Activated T-helper 1 cell treated with anti-CD3 and anti-CD28 coated beads, Interleukin-2, amount 50 U/mL, for 16 hours (primary cell): ENCODE measurements around the gene PIPOX.

Experiments
- DNase-seq, 2 donors: peaks; one replicate each; pipeline ENCODE4 v3.0.0-alpha.2; 2020; ENCODE audit warnings: low read depth in 1 of 2, low spot score in 1 of 2

Gene PIPOX

DNA sequence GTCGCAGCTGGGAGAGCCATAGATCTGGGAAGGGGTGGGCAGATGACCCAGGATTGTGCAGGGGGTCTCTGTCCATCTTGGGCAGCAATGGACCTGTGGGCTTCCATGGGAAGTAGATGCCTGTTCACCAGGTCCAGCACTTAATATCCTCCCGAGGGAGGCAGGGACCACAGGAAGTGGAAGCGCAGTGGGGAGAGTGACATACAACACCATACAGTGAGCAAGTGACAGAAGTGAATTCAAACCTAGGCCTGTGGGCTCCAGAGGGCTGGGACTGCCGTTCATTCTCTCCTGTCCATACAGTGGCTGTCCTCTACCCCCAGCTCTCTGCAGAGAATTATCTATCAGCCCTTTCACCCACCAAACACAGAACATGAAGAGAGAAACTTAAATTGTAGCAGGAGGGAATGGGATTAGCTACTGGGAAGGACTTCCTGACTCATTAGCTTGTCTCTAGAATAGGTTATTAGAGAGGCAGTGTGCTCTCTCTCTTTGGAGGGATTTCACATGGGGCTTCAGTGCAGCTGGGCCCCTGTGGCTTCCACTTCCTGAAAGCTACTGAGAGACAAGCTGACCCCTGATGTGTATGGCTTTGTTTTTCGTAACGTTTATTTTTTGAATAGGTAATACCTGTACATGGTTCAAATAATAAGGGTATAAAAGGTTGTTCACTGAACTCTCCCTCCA lies 24.0 kb upstream of the PIPOX start:
- DNase-seq: no peak

DNA sequence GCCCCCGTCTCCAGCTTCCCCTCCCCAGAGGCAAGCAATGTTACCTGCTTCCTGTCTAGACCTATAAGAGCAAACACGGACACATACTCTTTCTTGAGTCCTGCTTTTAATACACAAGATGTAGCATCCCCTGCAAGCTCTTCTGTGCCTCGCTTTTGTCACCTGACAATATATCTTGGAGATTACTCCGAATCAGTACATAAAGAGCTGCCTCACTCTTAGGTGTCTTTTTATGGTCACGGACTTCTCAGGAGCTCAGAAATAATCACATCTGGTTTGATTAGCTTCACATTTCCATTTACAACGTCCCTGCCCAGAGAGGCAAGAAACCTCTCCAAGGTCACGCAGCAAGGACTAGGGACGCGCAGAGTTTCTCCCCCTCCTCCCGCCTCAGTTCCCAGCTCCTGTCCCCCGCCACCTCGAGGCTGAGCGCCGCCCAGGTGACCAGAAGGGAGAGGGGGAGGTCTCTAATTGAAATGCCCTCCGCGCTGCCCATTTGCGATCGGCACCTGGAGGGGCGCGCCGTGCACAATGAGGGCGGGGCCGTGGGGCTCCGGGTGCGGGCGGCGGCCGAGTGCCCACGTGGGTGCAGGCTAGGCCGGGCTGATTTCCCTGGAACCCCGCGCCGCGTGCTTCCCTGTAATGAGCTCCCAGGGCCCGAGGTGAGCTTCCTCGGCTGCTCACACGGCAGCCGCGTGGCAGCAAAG lies 23.3 kb upstream of the PIPOX start:
- no peak for DNase-seq

DNA sequence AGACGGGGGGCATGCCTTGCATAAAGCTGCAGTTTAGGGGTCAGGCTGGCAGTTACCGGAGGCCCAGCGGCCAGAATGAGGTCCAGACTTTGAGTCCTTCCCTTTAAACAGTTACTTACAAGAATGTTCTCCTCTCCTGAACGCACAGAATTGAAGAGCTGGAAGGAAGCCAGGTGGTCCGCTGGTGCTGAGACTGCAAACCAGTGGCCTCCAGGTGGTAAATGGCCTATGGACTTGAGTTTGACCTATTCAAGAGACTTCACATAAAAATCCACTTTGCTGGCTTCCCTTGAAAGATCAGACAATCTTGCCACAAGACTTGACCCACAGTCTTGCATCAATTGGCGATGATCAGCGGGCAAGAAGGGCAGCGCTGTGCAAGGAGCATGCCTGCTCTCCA lies 22.4 kb upstream of the PIPOX start:
- no peak for DNase-seq

- DNase-seq: no peak
Observed at GRCh38 chr17:29021226-29021625, 21.7 kb upstream of the PIPOX start.

GRCh38 chr17:29022074-29022473 lies 20.9 kb upstream of the PIPOX start:
- no peak for DNase-seq

- DNase-seq: no peak
Observed at GRCh38 chr17:29024316-29024952, 18.5 kb upstream of the PIPOX start.

- DNase-seq: no peak
Observed at GRCh38 chr17:29031488-29031887, 11.5 kb upstream of the PIPOX start.

GRCh38 chr17:29032013-29032856 lies 10.7 kb upstream of the PIPOX start:
- DNase-seq: no peak

DNA sequence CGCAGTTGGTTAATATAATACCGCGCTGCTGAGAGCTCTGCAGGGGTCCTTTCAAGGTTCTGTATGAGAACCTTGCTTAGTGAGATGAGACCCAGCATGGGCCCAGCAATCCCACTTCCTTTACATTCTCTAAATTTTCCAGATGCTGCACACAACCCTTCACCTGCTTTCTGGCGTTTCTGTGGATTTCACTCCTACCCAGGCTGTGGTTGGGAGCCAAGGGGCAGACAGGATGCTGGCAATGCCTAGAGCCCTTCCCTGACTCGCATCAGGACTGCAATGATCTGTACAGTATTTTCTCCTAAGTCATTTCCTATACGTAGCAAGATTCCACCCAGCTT lies 10.1 kb upstream of the PIPOX start:
- DNase-seq: no peak

GRCh38 chr17:29034510-29034909 lies 8.4 kb upstream of the PIPOX start:
- no peak for DNase-seq

- DNase-seq: no peak
Observed at GRCh38 chr17:29036584-29036983, 6.4 kb upstream of the PIPOX start.

GRCh38 chr17:29037739-29038084 lies 5.2 kb upstream of the PIPOX start:
- no peak for DNase-seq

- no peak for DNase-seq
Observed at GRCh38 chr17:29038085-29038795, 4.7 kb upstream of the PIPOX start.

- no peak for DNase-seq
Observed at GRCh38 chr17:29039764-29040598, 3.0 kb upstream of the PIPOX start.

DNA sequence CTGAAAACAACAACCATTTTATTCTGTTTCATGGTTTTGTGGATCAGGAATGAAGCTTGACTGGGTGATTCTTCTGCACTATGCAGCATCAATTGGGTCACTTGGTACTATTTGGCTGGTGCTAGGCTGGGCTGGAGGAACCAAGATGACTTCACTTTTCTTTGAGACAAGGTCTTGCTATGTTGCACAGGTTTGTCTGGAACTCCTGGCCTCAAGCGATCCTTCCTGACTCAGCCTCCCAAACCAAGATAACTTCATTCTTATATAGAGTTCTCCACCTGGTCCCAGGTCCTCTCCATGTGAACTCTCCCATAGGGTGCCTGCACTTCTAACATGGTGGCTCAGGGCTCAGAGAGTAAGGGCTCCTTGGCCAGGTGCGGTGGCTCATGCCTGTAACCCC lies 1.9 kb upstream of the PIPOX start:
- no peak for DNase-seq

DNA sequence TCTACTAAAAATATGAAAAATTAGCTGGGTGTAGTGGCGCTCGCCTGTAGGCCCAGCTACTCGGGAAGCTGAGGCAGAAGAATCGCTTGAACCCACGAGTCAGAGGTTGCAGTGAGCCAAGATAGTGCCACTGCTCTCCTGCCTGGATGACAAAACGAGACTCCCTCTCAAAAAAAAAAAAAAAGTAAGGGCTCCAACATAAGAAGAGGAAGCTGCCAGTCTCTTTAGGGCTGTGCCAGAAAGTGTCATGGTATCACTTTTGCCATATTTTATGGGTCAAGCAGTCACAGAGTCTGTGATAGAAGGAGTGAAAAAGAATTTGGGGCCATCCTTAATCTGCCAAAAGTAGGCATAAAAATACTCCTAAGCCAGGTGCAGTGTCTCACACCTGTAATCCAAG lies 1.4 kb upstream of the PIPOX start:
- no peak for DNase-seq

- no peak for DNase-seq
Observed at GRCh38 chr17:29042026-29042678, 789 bp upstream of the PIPOX start.

- no peak for DNase-seq
Observed at GRCh38 chr17:29043539-29044145, 701 bp downstream of the PIPOX start.

GRCh38 chr17:29045026-29045425 lies 2.1 kb downstream of the PIPOX start:
- DNase-seq: no peak
